IgD-negative memory B cell (primary cell): ENCODE results near the gene LBX2. TPM values are rescaled to one million over a fixed set of nuclear protein-coding genes. Genes with fewer than 3 reads are reported as not detected.

ENCODE experiments used
- H3K27ac Mint-ChIP-seq, 3 donors: one replicate each; pipeline ENCODE4 v1.8.0; 2020 to 2022; ENCODE audit warnings: mild to moderate bottlenecking in 3 of 3, mixed read lengths in 3 of 3, moderate library complexity in 1 of 3
- H3K27me3 Mint-ChIP-seq: one replicate; pipeline ENCODE4 v1.8.0; 2021; ENCODE audit warnings: mixed read lengths
- H3K36me3 Mint-ChIP-seq: one replicate; pipeline ENCODE4 v1.8.0; 2020; ENCODE audit warnings: mild to moderate bottlenecking, mixed read lengths
- H3K4me1 Mint-ChIP-seq, 3 donors: one replicate each; pipeline ENCODE4 v1.8.0; 2020 to 2022; ENCODE audit warnings: mixed read lengths in 3 of 3, mild to moderate bottlenecking in 1 of 3
- H3K4me3 Mint-ChIP-seq, 4 donors: one replicate each; pipeline ENCODE4 v1.8.0; 2020 to 2022; ENCODE audit warnings: mild to moderate bottlenecking in 4 of 4, mixed read lengths in 4 of 4, moderate library complexity in 3 of 4
- H3K9me3 Mint-ChIP-seq, 3 donors: one replicate each; pipeline ENCODE4 v1.8.0; 2020 to 2021; ENCODE audit warnings: mixed read lengths in 3 of 3, mild to moderate bottlenecking in 1 of 3
- polyA plus RNA-seq: library from polyadenylated mRNA; unstranded; fragments of 300-500 nt; fragmentation: Illumina TruSeq; gene quantifications from one replicate; pipeline ENCODE4 v1.2.3, GENCODE V29; 2021

LBX2 gene
- polyA plus RNA-seq, 1 donor from 2014 or later, result not detected

GRCh38 chr2:74503506-74504475 is 4.4 kb upstream of the LBX2 start:
- Mint-ChIP-seq H3K36me3 (peaks cover 14% of the 10 kb centered on the region), H3K4me3 (peak overlapping the region; percentile 72 to 88 (median 84)), H3K4me1 (peaks cover 31 to 35% (median 32%) of the 10 kb centered on the region in 3 donors), H3K27me3 (peaks cover 44% of the 10 kb centered on the region), H3K27ac (peak overlapping the region in 2 of 3 donors; percentile 39 to 90), H3K9me3 (peaks cover 0 to 3% (median 0%) of the 10 kb centered on the region in 3 donors)

GRCh38 chr2:74502720-74503505 is 3.5 kb upstream of the LBX2 start:
- peaks cover 52% of the 10 kb centered on the region for H3K27me3 Mint-ChIP-seq
- peak overlapping the region; percentile 72 to 88 (median 84) for H3K4me3 Mint-ChIP-seq
- peak overlapping the region; percentile 39 to 95 (median 90) for H3K27ac Mint-ChIP-seq
- H3K4me1 Mint-ChIP-seq, result peaks cover 29 to 35% (median 32%) of the 10 kb centered on the region in 3 donors
- peaks cover 0 to 3% (median 0%) of the 10 kb centered on the region in 3 donors for H3K9me3 Mint-ChIP-seq
- H3K36me3 Mint-ChIP-seq, result peaks cover 14% of the 10 kb centered on the region

- peaks cover 0 to under 1% (median 0%) of the 10 kb centered on the region in 3 donors for H3K9me3 Mint-ChIP-seq
- peak overlapping the region; percentile 72 to 88 (median 84) for H3K4me3 Mint-ChIP-seq
- peak overlapping the region in 2 of 3 donors; percentile 90 to 95 for H3K27ac Mint-ChIP-seq
- peaks cover 13% of the 10 kb centered on the region for H3K36me3 Mint-ChIP-seq
- H3K4me1 Mint-ChIP-seq, result peaks cover 30 to 31% (median 30%) of the 10 kb centered on the region in 3 donors
- H3K27me3 Mint-ChIP-seq, result peaks cover 52% of the 10 kb centered on the region
Measured at GRCh38 chr2:74502147-74502719, 2.8 kb upstream of the LBX2 start.

- peaks cover 23 to 25% (median 24%) of the 10 kb centered on the region in 3 donors for H3K4me1 Mint-ChIP-seq
- no peaks in the 10 kb centered on the region for H3K9me3 Mint-ChIP-seq
- peak overlapping the region in 2 of 3 donors; percentile 72 to 90 for H3K27ac Mint-ChIP-seq
- H3K4me3 Mint-ChIP-seq, result peak overlapping the region in 3 of 4 donors; percentile 70 to 88 (median 86)
- peaks cover 12% of the 10 kb centered on the region for H3K36me3 Mint-ChIP-seq
- peaks cover 51% of the 10 kb centered on the region for H3K27me3 Mint-ChIP-seq
Measured at GRCh38 chr2:74501335-74502071, 2.1 kb upstream of the LBX2 start.

GRCh38 chr2:74500578-74500946 is 1.2 kb upstream of the LBX2 start:
- Mint-ChIP-seq H3K27ac (peak overlapping the region in 1 of 3 donors; percentile 90), H3K4me3 (peak overlapping the region in 2 of 4 donors; percentile 33 to 86), H3K27me3 (peaks cover 51% of the 10 kb centered on the region), H3K36me3 (peaks cover 11% of the 10 kb centered on the region), H3K4me1 (peaks cover 22 to 24% (median 23%) of the 10 kb centered on the region in 3 donors), H3K9me3 (no peaks in the 10 kb centered on the region)

GRCh38 chr2:74499940-74500577 is 656 bp upstream of the LBX2 start:
- Mint-ChIP-seq H3K9me3 (no peaks in the 10 kb centered on the region), H3K4me3 (peak overlapping the region; percentile 25 to 86 (median 46)), H3K36me3 (peaks cover 8% of the 10 kb centered on the region), H3K27ac (peak overlapping the region in 2 of 3 donors; percentile 53 to 90), H3K4me1 (peaks cover 22 to 24% (median 23%) of the 10 kb centered on the region in 3 donors), H3K27me3 (peaks cover 51% of the 10 kb centered on the region)

GRCh38 chr2:74498500-74499266 is 720 bp downstream of the LBX2 start:
- peaks cover 12 to 20% (median 19%) of the 10 kb centered on the region in 3 donors for H3K4me1 Mint-ChIP-seq
- H3K27ac Mint-ChIP-seq, result peak overlapping the region; percentile 41 to 86 (median 79)
- H3K4me3 Mint-ChIP-seq, result peak overlapping the region; percentile 67 to 94 (median 91)
- no peaks in the 10 kb centered on the region for H3K9me3 Mint-ChIP-seq
- H3K27me3 Mint-ChIP-seq, result peaks cover 42% of the 10 kb centered on the region
- no peaks in the 10 kb centered on the region for H3K36me3 Mint-ChIP-seq

- peaks cover 12 to 17% (median 15%) of the 10 kb centered on the region in 3 donors for H3K4me1 Mint-ChIP-seq
- H3K36me3 Mint-ChIP-seq, result no peaks in the 10 kb centered on the region
- peak overlapping the region in 2 of 3 donors; percentile 41 to 86 for H3K27ac Mint-ChIP-seq
- peaks cover 35% of the 10 kb centered on the region for H3K27me3 Mint-ChIP-seq
- peak overlapping the region; percentile 67 to 94 (median 91) for H3K4me3 Mint-ChIP-seq
- no peaks in the 10 kb centered on the region for H3K9me3 Mint-ChIP-seq
Measured at GRCh38 chr2:74497777-74498499, 1.5 kb downstream of the LBX2 start.

- peak overlapping the region in 3 of 4 donors; percentile 9 to 89 (median 48) for H3K4me3 Mint-ChIP-seq
- no peaks in the 10 kb centered on the region for H3K36me3 Mint-ChIP-seq
- no peaks in the 10 kb centered on the region for H3K9me3 Mint-ChIP-seq
- peaks cover 28% of the 10 kb centered on the region for H3K27me3 Mint-ChIP-seq
- no peak overlapping the region for H3K27ac Mint-ChIP-seq
- H3K4me1 Mint-ChIP-seq, result peaks cover 10 to 17% (median 12%) of the 10 kb centered on the region in 3 donors
Measured at GRCh38 chr2:74496997-74497776, 2.2 kb downstream of the LBX2 start.

GRCh38 chr2:74495440-74495839 is 4.0 kb downstream of the LBX2 start:
- no peak overlapping the region for H3K4me3 Mint-ChIP-seq
- H3K27ac Mint-ChIP-seq, result peak overlapping the region in 1 of 3 donors; percentile 81
- no peaks in the 10 kb centered on the region for H3K9me3 Mint-ChIP-seq
- peaks cover 8 to 14% (median 12%) of the 10 kb centered on the region in 3 donors for H3K4me1 Mint-ChIP-seq
- H3K27me3 Mint-ChIP-seq, result peaks cover 22% of the 10 kb centered on the region
- H3K36me3 Mint-ChIP-seq, result peaks cover 4% of the 10 kb centered on the region

- Mint-ChIP-seq H3K4me1 (peaks cover 3 to 6% (median 5%) of the 10 kb centered on the region in 3 donors), H3K9me3 (no peaks in the 10 kb centered on the region), H3K4me3 (peak overlapping the region in 1 of 4 donors; percentile 20), H3K27ac (no peak overlapping the region), H3K36me3 (peaks cover 8% of the 10 kb centered on the region), H3K27me3 (peaks cover 9% of the 10 kb centered on the region)
Measured at GRCh38 chr2:74493546-74493945, 5.9 kb downstream of the LBX2 start.
